Thoracic aorta (tissue), 2 donors: ENCODE data around the gene TCF15. TPM values are rescaled to one million over a fixed set of nuclear protein-coding genes. Genes with fewer than 3 reads are reported as not detected.

Experiments
- ATAC-seq: fragments of 150-250 bp; one replicate; pipeline ENCODE4 v1.8.0; 2017; ENCODE audit warnings: low read depth; ENCODE audit not compliant: insufficient number of reproducible peaks, low FRiP score
- DNase-seq: peaks from one replicate; pipeline ENCODE4 v3.0.0-alpha.2; 2020; ENCODE audit warnings: low spot score
- H3K27ac ChIP-seq, 2 donors: fragments of 200-600 bp; sonication (generic); 1 replicate in 1 of 2; 2 replicates in 1 of 2; pipeline ENCODE4 v1.5.1; 2016; ENCODE audit warnings: mild to moderate bottlenecking in 2 of 2, moderate library complexity in 2 of 2
- H3K27me3 ChIP-seq: fragments of 200-600 bp; sonication (generic); replicated peaks from 2 replicates; pipeline ENCODE4 v1.6.0; 2016; ENCODE audit warnings: mild to moderate bottlenecking; ENCODE audit not compliant: insufficient read depth
- H3K36me3 ChIP-seq: fragments of 200-600 bp; sonication (generic); one replicate; pipeline ENCODE4 v1.5.1; 2016
- H3K4me1 ChIP-seq, 2 donors: fragments of 200-600 bp; sonication (generic); 1 replicate in 1 of 2; 2 replicates in 1 of 2; pipeline versions ENCODE4 v1.5.1 to v1.6.0; 2016; ENCODE audit warnings: low read depth in 2 of 2, mild to moderate bottlenecking in 1 of 2; ENCODE audit not compliant: control insufficient read depth in 1 of 2
- H3K4me3 ChIP-seq: fragments of 200-600 bp; sonication (generic); 2 replicates; pipeline ENCODE4 v1.5.1; 2016; ENCODE audit warnings: mild to moderate bottlenecking
- H3K9me3 ChIP-seq: fragments of 200-600 bp; sonication (generic); 2 replicates; pipeline ENCODE4 v1.5.1; 2016
- CTCF ChIP-seq: fragments of 200-600 bp; sonication (generic); IDR thresholded peaks from one replicate; pipeline ENCODE4 v1.5.1; 2019; ENCODE audit warnings: antibody characterized with exemption
- total RNA-seq, 2 donors: library from RNA; depleted of rRNA; stranded (reverse); fragments of >200 nt; gene quantifications; one replicate each; pipeline versions ENCODE4 v1.1.0 to v1.2.3, GENCODE V29; 2016

TCF15 gene
- total RNA-seq, 2 donors from 2014 or later, result not detected

GRCh38 chr20:602111-602970 lies 7.8 kb downstream of the TCF15 start:
- Histone ChIP-seq H3K36me3 (no peaks in the 10 kb centered on the region), H3K9me3 (no peaks in the 10 kb centered on the region), H3K27me3 (no peaks in the 10 kb centered on the region), H3K27ac (no peak overlapping the region), H3K4me1 (no peaks in the 10 kb centered on the region), H3K4me3 (no peak overlapping the region)
- DNase-seq (no peak), ATAC-seq (no peak)
- no peak for TF ChIP-seq CTCF

GRCh38 chr20:600736-601135 lies 9.4 kb downstream of the TCF15 start:
- H3K36me3 ChIP-seq, result no peaks in the 10 kb centered on the region
- no peaks in the 10 kb centered on the region for H3K4me1 ChIP-seq
- DNase-seq (no peak), ATAC-seq (no peak)
- no peaks in the 10 kb centered on the region for H3K27me3 ChIP-seq
- no peaks in the 10 kb centered on the region for H3K9me3 ChIP-seq
- no peak overlapping the region for H3K27ac ChIP-seq
- no peak for TF ChIP-seq CTCF
- H3K4me3 ChIP-seq, result no peak overlapping the region

GRCh38 chr20:600141-600540 lies 10.0 kb downstream of the TCF15 start:
- no peak overlapping the region for H3K27ac ChIP-seq
- DNase-seq, result no peak
- H3K4me1 ChIP-seq, result no peaks in the 10 kb centered on the region
- no peaks in the 10 kb centered on the region for H3K9me3 ChIP-seq
- H3K27me3 ChIP-seq, result no peaks in the 10 kb centered on the region
- TF ChIP-seq CTCF, result no peak
- no peak overlapping the region for H3K4me3 ChIP-seq
- no peak for ATAC-seq
- no peaks in the 10 kb centered on the region for H3K36me3 ChIP-seq

GRCh38 chr20:598133-598850 lies 11.8 kb downstream of the TCF15 start:
- no peak for TF ChIP-seq CTCF
- H3K36me3 ChIP-seq, result no peaks in the 10 kb centered on the region
- no peaks in the 10 kb centered on the region for H3K4me1 ChIP-seq
- no peaks in the 10 kb centered on the region for H3K9me3 ChIP-seq
- no peak overlapping the region for H3K4me3 ChIP-seq
- H3K27me3 ChIP-seq, result no peaks in the 10 kb centered on the region
- no peak for DNase-seq
- no peak overlapping the region for H3K27ac ChIP-seq
- no peak for ATAC-seq

- Histone ChIP-seq H3K36me3 (no peaks in the 10 kb centered on the region), H3K4me3 (no peak overlapping the region), H3K27ac (no peak overlapping the region), H3K4me1 (no peaks in the 10 kb centered on the region), H3K9me3 (no peaks in the 10 kb centered on the region), H3K27me3 (no peaks in the 10 kb centered on the region)
- no peak for TF ChIP-seq CTCF
- ATAC-seq (no peak), DNase-seq (no peak)
Observed at GRCh38 chr20:597560-597959, 12.5 kb downstream of the TCF15 start.
